ENCODE measurements around the gene PGAP2.
"Not testable (repeated sequence)": the region's sequence is repeated elsewhere in the genome, so short reads cannot be mapped to it uniquely, and the experiment has no call there.

Gene PGAP2

DNA sequence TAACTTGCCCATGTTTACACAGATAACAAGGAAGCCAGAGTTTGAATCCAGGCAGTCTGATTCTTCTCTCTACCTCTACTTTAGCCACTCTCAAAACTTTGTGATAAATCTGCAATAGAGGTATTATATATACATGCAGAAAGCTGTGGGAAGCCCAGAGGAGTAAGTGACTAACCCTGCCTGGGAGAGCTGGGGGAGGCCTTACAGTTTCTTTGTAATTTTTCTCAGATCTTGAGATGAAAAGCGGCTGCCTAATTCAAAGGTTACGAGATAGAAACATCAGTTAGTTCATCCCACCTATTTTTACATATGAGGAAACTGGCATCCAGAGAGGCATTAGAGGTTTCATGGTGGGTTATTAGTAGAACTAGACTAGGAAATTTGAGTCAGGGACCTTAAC is 52.0 kb downstream of the PGAP2 start:
- Mint-ChIP-seq H3K27ac (peak overlapping the region; percentile 57 to 99), H3K4me3 (peak overlapping the region; percentile 98 to 99), H3K4me1 (ENCODE audit: low read depth in 2 of 2) (peaks cover 60 to 76% of the 10 kb centered on the region in 2 donors), H3K27me3 (no peaks in the 10 kb centered on the region), H3K9me3 (no peaks in the 10 kb centered on the region), H3K36me3 (ENCODE audit: insufficient read depth) (peaks cover 13% of the 10 kb centered on the region)
- DNase-seq, result no peak
- ATAC-seq (replicated peaks), result no peak

DNA sequence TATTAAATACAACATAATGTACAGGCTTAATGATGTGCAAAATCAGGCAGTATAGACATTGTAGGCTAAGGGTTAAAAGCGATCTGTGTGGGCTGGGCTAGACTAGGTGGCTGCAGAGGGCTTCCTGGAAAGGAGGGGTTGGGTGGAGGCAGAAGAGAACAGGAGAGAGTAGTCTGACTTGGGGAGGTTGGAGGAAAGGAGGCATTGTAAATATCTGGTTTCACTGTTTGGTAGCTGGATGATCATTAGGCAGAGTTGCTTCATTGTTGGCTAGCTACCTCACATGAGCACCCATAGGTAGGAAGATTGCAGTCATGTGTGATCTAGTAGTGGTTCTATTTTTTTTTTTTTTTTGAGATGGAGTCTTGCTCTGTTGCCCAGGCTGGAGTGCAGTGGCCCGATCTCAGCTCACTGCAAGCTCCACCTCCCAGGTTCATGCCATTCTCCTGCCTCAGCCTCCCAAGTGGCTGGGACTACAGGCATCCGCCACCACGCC is 52.6 kb downstream of the PGAP2 start:
- H3K36me3 Mint-ChIP-seq (ENCODE audit: insufficient read depth), result peaks cover 10% of the 10 kb centered on the region
- peak; percentile 77 for ATAC-seq (replicated peaks)
- DNase-seq, result peak in 1 of 3 experiments; percentile 15
- peaks cover 63 to 82% of the 10 kb centered on the region in 2 donors for H3K4me1 Mint-ChIP-seq (ENCODE audit: low read depth in 2 of 2)
- H3K27me3 Mint-ChIP-seq, H3K9me3 Mint-ChIP-seq: not testable (repeated sequence)
- peak overlapping the region; percentile 98 to 99 for H3K4me3 Mint-ChIP-seq
- peak overlapping the region; percentile 57 to 99 for H3K27ac Mint-ChIP-seq

DNA sequence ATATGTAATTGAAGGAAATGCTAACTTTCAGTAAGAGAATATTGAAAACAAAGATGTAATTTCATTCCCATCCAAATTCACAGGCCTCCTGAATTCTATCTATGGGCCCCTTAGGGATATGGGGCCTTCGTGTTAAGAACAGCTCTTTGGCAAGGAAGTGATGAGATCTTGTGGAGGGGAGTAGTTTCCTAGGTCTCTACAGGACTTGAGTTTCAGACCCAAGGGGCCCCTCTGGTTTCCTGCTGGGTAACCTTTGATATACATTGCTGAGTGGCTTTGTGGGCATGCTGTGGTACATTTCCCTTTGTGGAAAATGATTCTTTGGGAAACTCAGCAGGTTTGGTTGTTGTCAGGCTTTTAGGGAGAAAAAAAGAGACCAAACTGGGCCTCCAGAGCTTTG is 53.3 kb downstream of the PGAP2 start:
- Mint-ChIP-seq H3K36me3 (ENCODE audit: insufficient read depth) (peaks cover 7% of the 10 kb centered on the region), H3K27me3 (no peaks in the 10 kb centered on the region), H3K9me3 (no peaks in the 10 kb centered on the region), H3K27ac (peak overlapping the region; percentile 67 to 99), H3K4me3 (peak overlapping the region; percentile 98 to 99), H3K4me1 (ENCODE audit: low read depth in 2 of 2) (peaks cover 63 to 86% of the 10 kb centered on the region in 2 donors)
- no peak for DNase-seq
- no peak for ATAC-seq (replicated peaks)

DNA sequence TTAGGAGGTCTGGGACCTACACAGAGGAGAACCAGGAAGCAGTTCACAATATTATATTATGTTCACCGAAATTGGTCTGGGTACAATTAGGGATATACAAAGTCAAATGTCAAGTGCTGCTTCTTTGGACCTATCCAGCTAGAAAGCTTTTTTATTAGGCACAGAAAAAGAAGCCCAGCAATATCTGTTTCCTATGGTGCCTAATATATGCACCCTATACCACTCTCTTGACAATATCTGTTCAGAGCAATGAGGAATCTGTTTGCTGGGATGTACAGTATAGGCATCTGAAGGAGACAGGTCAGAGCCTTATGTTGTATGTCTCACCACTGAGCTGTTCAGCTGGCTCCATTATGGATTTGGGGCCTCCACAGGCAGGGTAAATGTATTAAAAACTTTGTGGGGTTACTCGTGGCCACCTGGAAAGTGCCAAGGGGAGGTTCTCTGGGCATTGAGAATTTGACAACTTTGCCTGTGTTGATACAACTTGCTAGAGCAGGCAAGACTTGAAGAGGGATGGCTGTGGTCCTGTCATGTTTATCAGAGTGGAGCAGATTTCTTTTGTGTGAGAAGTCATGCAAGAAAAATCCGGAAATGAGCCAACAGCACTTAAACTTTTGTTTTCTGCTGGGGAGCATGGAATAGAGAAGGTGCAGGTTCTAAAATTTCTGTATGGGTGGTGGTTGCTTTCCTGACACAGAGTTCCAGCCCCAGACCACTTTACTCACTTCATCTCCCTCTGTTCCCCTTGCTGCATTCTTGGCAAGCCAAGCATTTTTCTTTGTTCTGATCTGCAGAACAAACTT is 57.2 kb downstream of the PGAP2 start:
- Mint-ChIP-seq H3K27me3 (no peaks in the 10 kb centered on the region), H3K36me3 (ENCODE audit: insufficient read depth) (peaks cover 2% of the 10 kb centered on the region), H3K4me1 (ENCODE audit: low read depth in 2 of 2) (peaks cover 62 to 79% of the 10 kb centered on the region in 2 donors), H3K4me3 (peak overlapping the region; percentile 48 to 55), H3K9me3 (no peaks in the 10 kb centered on the region), H3K27ac (peak overlapping the region; percentile 53 to 70)
- ATAC-seq (replicated peaks) (peak; percentile 16), DNase-seq (no peak)

GRCh38 chr11:3866206-3866605 is 57.8 kb downstream of the PGAP2 start:
- Mint-ChIP-seq H3K27ac (peak overlapping the region; percentile 53 to 70), H3K9me3 (no peaks in the 10 kb centered on the region), H3K36me3 (ENCODE audit: insufficient read depth) (peaks cover 2% of the 10 kb centered on the region), H3K4me1 (ENCODE audit: low read depth in 2 of 2) (peaks cover 62 to 78% of the 10 kb centered on the region in 2 donors), H3K4me3 (peak overlapping the region; percentile 48 to 55), H3K27me3 (no peaks in the 10 kb centered on the region)
- peak; percentile 81 for ATAC-seq (replicated peaks)
- no peak for DNase-seq

- H3K4me3 Mint-ChIP-seq, result peak overlapping the region in 1 of 2 donors; percentile 55
- H3K36me3 Mint-ChIP-seq (ENCODE audit: insufficient read depth), result peaks cover 2% of the 10 kb centered on the region
- ATAC-seq (replicated peaks), result no peak
- no peak for DNase-seq
- peak overlapping the region; percentile 53 to 70 for H3K27ac Mint-ChIP-seq
- H3K9me3 Mint-ChIP-seq, result no peaks in the 10 kb centered on the region
- peaks cover 61 to 79% of the 10 kb centered on the region in 2 donors for H3K4me1 Mint-ChIP-seq (ENCODE audit: low read depth in 2 of 2)
- no peaks in the 10 kb centered on the region for H3K27me3 Mint-ChIP-seq
Measured at GRCh38 chr11:3866836-3867208, 58.5 kb downstream of the PGAP2 start.

DNA sequence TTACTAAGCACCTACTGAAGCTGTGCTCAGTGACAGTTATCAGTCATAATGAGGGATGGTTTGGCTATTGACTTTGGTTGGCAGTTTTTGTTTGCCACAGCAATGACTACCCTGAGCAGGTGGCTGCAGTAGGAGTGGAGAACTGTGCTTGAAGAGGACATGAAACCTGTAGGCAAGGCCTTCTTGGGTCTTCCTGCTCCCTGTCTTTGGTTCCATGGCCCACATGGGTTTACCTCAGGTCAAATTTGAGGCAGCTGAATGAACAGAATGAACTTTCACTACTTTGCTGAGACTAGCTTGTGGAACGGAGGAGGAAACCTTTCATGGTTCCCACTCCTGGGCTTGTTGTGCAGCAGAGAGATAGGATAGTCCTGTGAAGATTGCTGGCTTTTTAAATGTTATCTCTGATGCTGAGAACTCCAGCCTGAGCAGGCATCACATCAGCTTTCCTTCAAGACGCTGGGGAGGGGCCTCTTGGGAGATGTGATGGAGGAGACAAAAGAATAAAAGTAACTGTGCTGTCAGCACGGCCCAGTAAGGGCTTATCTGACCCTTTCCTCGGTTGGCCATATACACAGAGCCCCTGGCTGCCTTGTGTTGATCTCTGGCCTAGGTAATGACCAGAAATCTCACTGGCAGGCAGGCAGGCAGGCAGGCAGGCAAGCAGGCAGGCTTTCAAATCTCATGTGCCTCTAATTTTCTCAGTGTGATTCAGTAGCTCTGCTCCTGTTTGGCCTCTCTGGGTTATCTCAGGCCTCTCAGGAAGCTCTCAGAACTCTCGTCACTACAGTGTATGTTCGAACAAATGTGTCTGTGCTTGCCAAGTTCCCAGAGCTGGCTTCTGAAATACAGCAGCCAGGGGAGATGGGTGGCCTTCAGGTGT is 59.1 kb downstream of the PGAP2 start:
- ATAC-seq (replicated peaks), result no peak
- Mint-ChIP-seq H3K36me3 (ENCODE audit: insufficient read depth) (peaks cover 5% of the 10 kb centered on the region), H3K4me1 (ENCODE audit: low read depth in 2 of 2) (peaks cover 64 to 80% of the 10 kb centered on the region in 2 donors), H3K27ac (peak overlapping the region; percentile 56 to 70), H3K4me3 (peak overlapping the region in 1 of 2 donors; percentile 55), H3K9me3 (no peaks in the 10 kb centered on the region), H3K27me3 (no peaks in the 10 kb centered on the region)
- DNase-seq, result no peak

GRCh38 chr11:3873712-3874349 is 65.5 kb downstream of the PGAP2 start:
- peaks cover 52 to 69% of the 10 kb centered on the region in 2 donors for H3K4me1 Mint-ChIP-seq (ENCODE audit: low read depth in 2 of 2)
- peak overlapping the region in 1 of 2 donors; percentile 36 for H3K27ac Mint-ChIP-seq
- ATAC-seq (replicated peaks) (no peak), DNase-seq (no peak)
- H3K4me3 Mint-ChIP-seq, result no peak overlapping the region
- H3K36me3 Mint-ChIP-seq (ENCODE audit: insufficient read depth), result peaks cover 5% of the 10 kb centered on the region
- no peaks in the 10 kb centered on the region for H3K27me3 Mint-ChIP-seq
- H3K9me3 Mint-ChIP-seq, result no peaks in the 10 kb centered on the region

Data from effector memory CD8-positive, alpha-beta T cell (primary cell).